Kidney epithelial cell (primary cell): ENCODE data around the gene AKNA. TPM values are rescaled to one million over a fixed set of nuclear protein-coding genes. Genes with fewer than 3 reads are reported as not detected.

ENCODE experiments used
- DNase-seq: peaks from one replicate; pipeline ENCODE4 v3.0.0-alpha.2; 2010; ENCODE audit warnings: low read depth
- H3K27me3 ChIP-seq: 2 replicates; pipeline ENCODE4 v1.6.0; 2011; ENCODE audit warnings: low read length; ENCODE audit not compliant: control insufficient read depth, insufficient read depth
- H3K36me3 ChIP-seq: 2 replicates; pipeline ENCODE4 v1.5.1; 2011; ENCODE audit warnings: low read length; ENCODE audit not compliant: control insufficient read depth, insufficient read depth
- H3K4me3 ChIP-seq: 2 replicates; pipeline ENCODE4 v1.5.1; 2011; ENCODE audit warnings: low read depth, mild to moderate bottlenecking, control low read depth, low read length
- CTCF ChIP-seq: IDR thresholded peaks from 2 replicates; pipeline ENCODE4 v1.5.1; 2011; ENCODE audit warnings: mild to moderate bottlenecking, moderate library complexity, low read length, control low read depth, inconsistent platforms; ENCODE audit not compliant: insufficient read depth, poor library complexity, severe bottlenecking
- total RNA-seq: library from RNA; depleted of rRNA; stranded (reverse); fragments of >200 nt; gene quantifications from 2 replicates; pipeline ENCODE4 v1.2.3, GENCODE V29; 2015

AKNA gene
- total RNA-seq, 1 donor from 2014 or later: 34.6 TPM

DNA sequence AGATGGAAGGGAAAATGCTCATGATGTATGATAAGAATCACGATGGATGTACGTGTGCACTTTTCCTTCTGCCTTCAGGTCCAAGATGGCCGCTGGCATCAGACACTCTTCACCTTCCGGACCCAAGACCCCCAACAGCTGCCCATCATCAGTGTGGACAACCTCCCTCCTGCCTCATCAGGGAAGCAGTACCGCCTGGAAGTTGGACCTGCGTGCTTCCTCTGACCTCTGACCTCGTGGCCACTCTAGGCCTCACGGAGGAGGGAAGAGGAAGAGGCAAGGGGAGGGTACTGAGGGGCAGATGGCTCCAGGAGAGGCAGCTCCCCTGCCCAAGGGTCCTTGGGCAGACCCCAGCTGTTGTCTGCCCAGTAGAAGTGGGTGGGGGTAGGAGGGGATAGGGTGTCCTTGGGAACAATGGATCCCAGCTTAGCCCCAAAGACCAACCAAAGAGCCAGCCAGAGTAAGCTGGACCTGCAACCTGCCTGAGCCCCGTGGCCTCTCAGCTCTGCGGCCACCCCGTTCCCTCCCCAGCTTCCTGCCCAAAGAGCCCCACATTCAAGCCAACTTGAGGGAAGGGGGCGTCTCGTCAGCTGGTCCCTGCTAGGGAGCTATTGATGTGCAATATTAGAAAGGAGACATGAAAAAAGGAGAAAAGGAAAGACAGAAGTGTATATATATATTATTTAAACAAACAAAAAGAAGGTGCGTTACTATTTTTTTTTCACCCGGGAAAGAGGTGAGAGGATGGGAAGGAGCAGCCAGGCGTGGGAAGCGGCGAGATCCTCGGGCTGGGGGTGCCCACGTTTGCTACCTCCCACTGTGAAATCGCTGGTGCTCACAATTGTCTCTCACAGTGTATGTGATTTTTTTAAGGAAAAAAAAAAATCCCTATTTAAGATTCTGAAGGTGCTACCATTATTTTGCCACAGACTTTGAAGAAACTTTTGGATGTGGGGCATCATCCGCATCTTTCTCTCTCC, 77.0 kb downstream of the AKNA start:
- H3K4me3 ChIP-seq: no peak overlapping the region
- no peak for TF ChIP-seq CTCF
- no peaks in the 10 kb centered on the region for H3K36me3 ChIP-seq
- no peak for DNase-seq
- no peaks in the 10 kb centered on the region for H3K27me3 ChIP-seq

DNA sequence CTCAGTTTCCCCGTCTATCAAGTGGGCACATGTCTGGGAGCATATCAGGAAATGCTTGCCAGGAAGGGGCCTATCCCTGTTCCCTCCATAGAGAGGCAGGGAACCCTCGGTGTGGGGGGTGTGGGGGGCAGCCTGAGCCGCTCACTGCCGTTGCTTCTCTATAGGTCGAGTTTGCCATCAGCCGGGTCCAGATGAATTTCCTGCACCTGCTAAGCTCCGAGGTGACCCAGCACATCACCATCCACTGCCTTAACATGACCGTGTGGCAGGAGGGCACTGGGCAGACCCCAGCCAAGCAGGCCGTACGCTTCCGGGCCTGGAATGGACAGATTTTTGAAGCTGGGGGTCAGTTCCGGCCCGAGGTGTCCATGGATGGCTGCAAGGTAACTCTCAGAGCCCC, 78.7 kb downstream of the AKNA start:
- H3K36me3 ChIP-seq: no peaks in the 10 kb centered on the region
- no peaks in the 10 kb centered on the region for H3K27me3 ChIP-seq
- DNase-seq: no peak
- no peak for TF ChIP-seq CTCF
- H3K4me3 ChIP-seq: no peak overlapping the region

- H3K27me3 ChIP-seq: no peaks in the 10 kb centered on the region
- TF ChIP-seq CTCF: no peak
- H3K36me3 ChIP-seq: no peaks in the 10 kb centered on the region
- no peak overlapping the region for H3K4me3 ChIP-seq
- DNase-seq: no peak
Observed at GRCh38 chr9:114308361-114308950, 79.3 kb downstream of the AKNA start.

GRCh38 chr9:114307899-114308267, 79.9 kb downstream of the AKNA start:
- no peak overlapping the region for H3K4me3 ChIP-seq
- TF ChIP-seq CTCF: no peak
- no peaks in the 10 kb centered on the region for H3K27me3 ChIP-seq
- H3K36me3 ChIP-seq: no peaks in the 10 kb centered on the region
- no peak for DNase-seq

GRCh38 chr9:114304416-114305188, 83.2 kb downstream of the AKNA start:
- DNase-seq: no peak
- Histone ChIP-seq H3K36me3 (no peaks in the 10 kb centered on the region), H3K4me3 (no peak overlapping the region), H3K27me3 (no peaks in the 10 kb centered on the region)
- no peak for TF ChIP-seq CTCF
